ENCODE results near the gene KAT8.

The KAT8 gene

GRCh38 chr16:31179219-31179746 is 61.8 kb downstream of the KAT8 start:
- POLR2A ChIA-PET = interaction anchor here (0.6 to 2.6 kb wide), 35 partner anchors 8 to 534 kb away, joined by 3 to 44 read pairs (median 4); partner anchors contain the start of genes KAT8, PRSS36, PRSS8 and PYCARD
- CTCF ChIA-PET = interaction anchor here (1.3 kb wide), 2 partner anchors 37 to 195 kb away, joined by 4 to 6 read pairs; no protein-coding TSS in a partner anchor
- TF ChIP-seq PKNOX1 (IDR thresholded peaks at IDR 0.05) (no peak), FOXK2 (IDR thresholded peaks at IDR 0.05) (no peak), FOXM1 (IDR thresholded peaks at IDR 0.05; ENCODE audit: borderline replicate concordance) (no peak), FOXA1 (IDR thresholded peaks at IDR 0.05) (no peak), NFRKB (IDR thresholded peaks at IDR 0.05) (no peak), LEF1 (IDR thresholded peaks at IDR 0.05; ENCODE audit: borderline replicate concordance) (no peak), HDGF (IDR thresholded peaks at IDR 0.05; ENCODE audit: borderline replicate concordance) (no peak)
- no peak for DNase-seq (ENCODE audit: extremely low spot score)

GRCh38 chr16:31179747-31180459 is 62.4 kb downstream of the KAT8 start, which contains the start of gene FUS:
Gene FUS (plus strand): TSS chr16:31180139. CDS start chr16:31180215, 76 bp downstream.
- TF ChIP-seq TARDBP (IDR thresholded peaks at IDR 0.05) = no peak
- TF ChIP-seq CTBP1 (IDR thresholded peaks at IDR 0.05; ENCODE audit: borderline replicate concordance) = no peak
- no peak for TF ChIP-seq SUZ12 (IDR thresholded peaks at IDR 0.05)
- no peak for TF ChIP-seq FOXK2 (IDR thresholded peaks at IDR 0.05)
- peak; percentile 97 for TF ChIP-seq BHLHE40 (IDR thresholded peaks at IDR 0.05; ENCODE audit: borderline replicate concordance)
- no peak for TF ChIP-seq HDGF (IDR thresholded peaks at IDR 0.05; ENCODE audit: borderline replicate concordance)
- TF ChIP-seq FOXA1 (IDR thresholded peaks at IDR 0.05) = no peak
- TF ChIP-seq FOXM1 (IDR thresholded peaks at IDR 0.05; ENCODE audit: borderline replicate concordance) = peak; percentile 81
- TF ChIP-seq LEF1 (IDR thresholded peaks at IDR 0.05; ENCODE audit: borderline replicate concordance) = no peak
- TF ChIP-seq ZNF384 (IDR thresholded peaks at IDR 0.05) = no peak
- TF ChIP-seq L3MBTL2 (conservative IDR thresholded peaks at IDR 0.05) = no peak
- peak; percentile 79 for TF ChIP-seq SP1 (IDR thresholded peaks at IDR 0.05)
- TF ChIP-seq ARNT (IDR thresholded peaks at IDR 0.05) = peak; percentile 47; the same call in 1 of the 2 replicates
- peak; percentile 98 for TF ChIP-seq ELF4 (IDR thresholded peaks at IDR 0.05)
- TF ChIP-seq PKNOX1 (IDR thresholded peaks at IDR 0.05) = no peak
- TF ChIP-seq NFRKB (IDR thresholded peaks at IDR 0.05) = no peak; the same call in 1 of the 2 replicates
- CTCF ChIA-PET = interaction anchor here (1.3 kb wide), 2 partner anchors 38 to 196 kb away, joined by 4 to 6 read pairs; no protein-coding TSS in a partner anchor
- DNase-seq (ENCODE audit: extremely low spot score) = peak; percentile 94
- POLR2A ChIA-PET = interaction anchor here (0.6 to 2.6 kb wide), 44 partner anchors 9 to 533 kb away, joined by 3 to 44 read pairs (median 4); partner anchors contain the start of genes KAT8, PRSS36, PRSS8 and PYCARD

All from HEK293T (cell line).